Activated T-helper 17 cell treated with anti-CD3 and anti-CD28 coated beads, Interleukin-2, amount 50 U/mL, for 72 hours (primary cell): ENCODE data around the gene CCDC159. TPM values are rescaled to one million over a fixed set of nuclear protein-coding genes. Genes with fewer than 3 reads are reported as not detected.

Experiments
- ATAC-seq: fragments of 150-1000 bp; cut with Tn5 transposase; replicated peaks from 2 replicates; pipeline ENCODE4 v1.10.0; 2021; ENCODE audit warnings: mild to moderate bottlenecking, moderate library complexity
- H3K27ac Mint-ChIP-seq: one replicate; pipeline ENCODE4 v1.8.0; 2022; ENCODE audit warnings: mixed read lengths
- H3K27me3 Mint-ChIP-seq: one replicate; pipeline ENCODE4 v1.8.0; 2022; ENCODE audit warnings: mixed read lengths
- H3K36me3 Mint-ChIP-seq: one replicate; pipeline ENCODE4 v1.8.0; 2022; ENCODE audit warnings: low read depth, mild to moderate bottlenecking, mixed read lengths
- H3K4me1 Mint-ChIP-seq: one replicate; pipeline ENCODE4 v1.8.0; 2022; ENCODE audit warnings: mixed read lengths
- H3K4me3 Mint-ChIP-seq: one replicate; pipeline ENCODE4 v1.8.0; 2022; ENCODE audit warnings: mild to moderate bottlenecking, mixed read lengths
- H3K9me3 Mint-ChIP-seq: one replicate; pipeline ENCODE4 v1.8.0; 2022; ENCODE audit warnings: mixed read lengths
- total RNA-seq, 2 donors: library from RNA; stranded (reverse); gene quantifications; one replicate each; pipeline ENCODE4 v1.2.3, GENCODE V29; 2022

CCDC159 gene
- total RNA-seq, 2 donors from 2014 or later = 17.4 to 45.4 TPM

DNA sequence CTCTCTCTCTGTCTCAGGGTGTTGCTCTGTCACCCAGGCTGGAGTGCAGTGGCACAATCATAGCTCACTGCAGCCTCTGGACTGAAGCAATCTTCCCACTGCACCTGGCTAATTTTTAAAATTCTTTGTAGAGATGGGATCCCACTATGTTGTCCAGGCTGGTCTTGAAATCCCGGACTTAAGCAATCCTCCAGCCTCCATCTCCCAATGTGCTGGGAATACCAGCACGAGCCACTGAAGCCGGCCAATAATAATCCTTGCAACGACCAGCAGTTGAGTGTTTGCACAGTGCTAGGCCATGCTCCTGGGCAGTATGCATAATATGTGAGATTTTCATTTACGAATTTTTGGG is 38.4 kb downstream of the CCDC159 start:
- no peak overlapping the region for H3K27ac Mint-ChIP-seq
- peaks cover 5% of the 10 kb centered on the region for H3K4me1 Mint-ChIP-seq
- ATAC-seq = no peak
- peaks cover 19% of the 10 kb centered on the region for H3K36me3 Mint-ChIP-seq
- H3K9me3 Mint-ChIP-seq = no peaks in the 10 kb centered on the region
- H3K27me3 Mint-ChIP-seq = peaks cover 5% of the 10 kb centered on the region
- peak overlapping the region; percentile 16 for H3K4me3 Mint-ChIP-seq

GRCh38 chr19:11387162-11388034 is 41.1 kb downstream of the CCDC159 start:
- no peaks in the 10 kb centered on the region for H3K4me1 Mint-ChIP-seq
- H3K27me3 Mint-ChIP-seq = peaks cover 5% of the 10 kb centered on the region
- no peak overlapping the region for H3K4me3 Mint-ChIP-seq
- no peaks in the 10 kb centered on the region for H3K36me3 Mint-ChIP-seq
- no peaks in the 10 kb centered on the region for H3K9me3 Mint-ChIP-seq
- H3K27ac Mint-ChIP-seq = no peak overlapping the region
- no peak for ATAC-seq

GRCh38 chr19:11390359-11390758 is 44.0 kb downstream of the CCDC159 start:
- H3K4me1 Mint-ChIP-seq = no peaks in the 10 kb centered on the region
- no peak overlapping the region for H3K4me3 Mint-ChIP-seq
- no peaks in the 10 kb centered on the region for H3K9me3 Mint-ChIP-seq
- ATAC-seq = no peak
- H3K36me3 Mint-ChIP-seq = no peaks in the 10 kb centered on the region
- H3K27ac Mint-ChIP-seq = no peak overlapping the region
- peaks cover 3% of the 10 kb centered on the region for H3K27me3 Mint-ChIP-seq

DNA sequence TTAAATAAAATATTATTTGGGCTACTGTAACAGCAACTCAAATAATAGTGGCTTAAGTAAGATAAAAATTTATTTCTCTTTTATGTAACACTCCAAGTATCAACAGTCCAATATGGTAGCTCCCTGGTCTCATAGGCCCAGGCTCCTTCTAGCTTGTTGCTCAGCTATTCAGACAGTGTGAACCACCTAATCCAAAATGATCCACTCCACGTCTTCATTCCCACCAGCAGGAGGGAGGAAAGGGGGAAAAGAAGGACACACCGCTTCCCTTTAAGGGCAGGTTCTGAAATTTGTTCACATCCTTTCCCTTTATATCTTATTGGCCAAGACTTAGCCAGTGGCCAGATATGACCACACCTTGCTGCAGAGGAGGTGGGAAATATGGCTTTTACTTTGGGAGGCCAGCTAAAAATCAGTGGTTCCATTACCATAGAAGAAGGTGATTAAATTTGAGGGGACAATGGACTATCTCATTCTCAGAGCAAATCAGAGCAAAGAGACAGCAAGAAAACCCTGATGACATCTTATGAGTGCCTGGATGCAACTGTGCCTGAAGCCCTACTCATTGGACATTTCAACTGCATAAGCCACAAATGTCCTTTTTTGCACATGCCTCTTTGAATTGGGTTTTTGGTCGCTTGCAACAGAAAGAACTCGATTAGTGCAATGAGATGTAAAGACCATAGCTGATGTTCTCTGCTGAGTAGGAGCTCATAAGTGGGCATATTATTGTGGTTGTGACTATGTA is 44.8 kb downstream of the CCDC159 start:
- Mint-ChIP-seq H3K9me3 (no peaks in the 10 kb centered on the region), H3K27ac (no peak overlapping the region), H3K36me3 (no peaks in the 10 kb centered on the region), H3K4me1 (no peaks in the 10 kb centered on the region), H3K27me3 (peaks cover 4% of the 10 kb centered on the region), H3K4me3 (no peak overlapping the region)
- no peak for ATAC-seq

DNA sequence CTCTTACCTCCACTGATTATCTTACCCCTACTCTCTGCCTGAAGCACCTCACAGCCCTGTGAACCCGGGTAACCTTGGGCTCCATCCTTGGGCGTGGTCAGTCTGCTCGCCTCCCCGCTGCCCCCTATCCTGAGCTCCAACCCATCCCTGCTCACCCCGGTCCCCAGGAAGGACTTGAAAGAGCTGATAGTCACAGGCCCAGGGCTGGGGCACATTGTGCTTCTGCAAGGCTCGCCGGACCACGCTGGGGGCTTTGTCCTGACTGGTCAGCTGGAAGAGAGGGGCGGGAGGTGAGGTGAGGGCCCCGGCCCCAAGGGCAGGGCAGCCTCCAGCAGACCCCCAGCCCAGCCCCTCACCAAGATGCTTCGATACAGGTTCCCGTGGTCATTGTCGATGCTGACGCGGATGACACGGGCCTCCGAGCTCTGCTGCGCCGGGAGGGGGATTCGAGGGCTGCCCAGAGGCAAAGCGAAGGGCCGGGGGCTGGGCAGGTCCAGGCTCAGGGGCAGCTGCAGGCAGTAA is 50.8 kb downstream of the CCDC159 start:
- no peaks in the 10 kb centered on the region for H3K9me3 Mint-ChIP-seq
- ATAC-seq = no peak
- H3K27me3 Mint-ChIP-seq = peaks cover 8% of the 10 kb centered on the region
- H3K36me3 Mint-ChIP-seq = no peaks in the 10 kb centered on the region
- H3K27ac Mint-ChIP-seq = no peak overlapping the region
- H3K4me1 Mint-ChIP-seq = no peaks in the 10 kb centered on the region
- no peak overlapping the region for H3K4me3 Mint-ChIP-seq

DNA sequence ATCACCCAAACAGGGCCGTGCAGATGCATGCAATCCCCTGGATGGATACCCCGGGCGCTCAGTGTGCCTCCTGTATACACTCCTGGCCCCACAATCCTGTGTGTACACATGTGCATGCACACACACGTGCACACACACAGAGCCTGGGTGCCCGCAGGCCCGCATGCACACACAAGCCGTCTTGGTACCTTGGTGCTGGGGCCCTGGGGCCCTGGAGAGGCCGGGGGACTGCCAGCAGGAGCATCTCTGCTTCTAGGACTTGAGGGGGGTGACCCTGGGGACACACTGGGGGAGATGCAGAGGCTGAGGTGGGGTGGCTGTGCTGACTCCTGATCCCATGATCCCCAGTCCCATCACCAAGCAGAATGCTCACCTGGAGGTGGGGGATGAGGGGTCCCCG is 53.3 kb downstream of the CCDC159 start:
- Mint-ChIP-seq H3K36me3 (no peaks in the 10 kb centered on the region), H3K27ac (no peak overlapping the region), H3K4me3 (no peak overlapping the region), H3K4me1 (no peaks in the 10 kb centered on the region), H3K9me3 (no peaks in the 10 kb centered on the region), H3K27me3 (peaks cover 8% of the 10 kb centered on the region)
- no peak for ATAC-seq

- H3K4me3 Mint-ChIP-seq = no peak overlapping the region
- H3K27me3 Mint-ChIP-seq = peaks cover 4% of the 10 kb centered on the region
- H3K36me3 Mint-ChIP-seq = no peaks in the 10 kb centered on the region
- no peaks in the 10 kb centered on the region for H3K9me3 Mint-ChIP-seq
- H3K27ac Mint-ChIP-seq = no peak overlapping the region
- ATAC-seq = no peak
- no peaks in the 10 kb centered on the region for H3K4me1 Mint-ChIP-seq
Observed at GRCh38 chr19:11400798-11401197, 54.5 kb downstream of the CCDC159 start.

GRCh38 chr19:11401808-11402543 is 55.7 kb downstream of the CCDC159 start:
- Mint-ChIP-seq H3K9me3 (no peaks in the 10 kb centered on the region), H3K36me3 (no peaks in the 10 kb centered on the region), H3K4me3 (no peak overlapping the region), H3K4me1 (no peaks in the 10 kb centered on the region), H3K27me3 (peaks cover 4% of the 10 kb centered on the region), H3K27ac (no peak overlapping the region)
- no peak for ATAC-seq

Other genes with a start within 250 kb of the CCDC159 start
- 10 to 100 TPM; 44.3 to 53.9 TPM for gene SPC24, start 190.7 kb upstream of the CCDC159 start, total RNA-seq
- 1 to 10 TPM; 3.5 to 3.6 TPM for gene KANK2, start 149.0 kb upstream of the CCDC159 start, total RNA-seq
- gene ANGPTL8, start 106.9 kb upstream of the CCDC159 start, total RNA-seq = not detected
- 1 to 10 TPM; 4.5 to 6.4 TPM for gene DOCK6, start 84.0 kb upstream of the CCDC159 start, total RNA-seq
- not detected for gene TSPAN16, start 50.4 kb upstream of the CCDC159 start, total RNA-seq
- 10 to 100 TPM in 1 of 2 donors, 1 to 10 TPM in 1; 9.7 to 13.4 TPM for gene RAB3D, start 6.9 kb upstream of the CCDC159 start, total RNA-seq
- 10 to 100 TPM; 30.9 to 31.0 TPM for gene TMEM205, start 251 bp upstream of the CCDC159 start, total RNA-seq
- gene PLPPR2, start 8.9 kb downstream of the CCDC159 start, total RNA-seq = 1 to 10 TPM; 2.9 to 9.7 TPM
- gene SWSAP1, start 28.1 kb downstream of the CCDC159 start, total RNA-seq = 1 to 10 TPM; 1.5 to 2.4 TPM
- 10 to 100 TPM in 1 of 2 donors, 1 to 10 TPM in 1; 6.7 to 22.6 TPM for gene EPOR, start 37.8 kb downstream of the CCDC159 start, total RNA-seq
- under 1 TPM in 1 of 2 donors, not detected in 1; 0.50 TPM for gene RGL3, start 72.8 kb downstream of the CCDC159 start, total RNA-seq
- under 1 TPM; 0.15 to 0.42 TPM for gene ODAD3, start 88.6 kb downstream of the CCDC159 start, total RNA-seq
- 100 to 1,000 TPM; 281 to 300 TPM for gene PRKCSH, start 89.1 kb downstream of the CCDC159 start, total RNA-seq
- gene ELAVL3, start 134.5 kb downstream of the CCDC159 start, total RNA-seq = under 1 TPM in 1 of 2 donors, not detected in 1; 0.45 TPM
- gene ZNF653, start 159.3 kb downstream of the CCDC159 start, total RNA-seq = 10 to 100 TPM; 18.8 to 26.3 TPM
- gene ECSIT, start 182.6 kb downstream of the CCDC159 start, total RNA-seq = 10 to 100 TPM; 44.2 to 53.3 TPM
- not detected for gene CNN1, start 192.3 kb downstream of the CCDC159 start, total RNA-seq
- gene ELOF1, start 212.7 kb downstream of the CCDC159 start, total RNA-seq = 10 to 100 TPM; 48.0 to 66.5 TPM
- 10 to 100 TPM; 19.9 to 26.3 TPM for gene ACP5, start 231.1 kb downstream of the CCDC159 start, total RNA-seq